ENCODE data around the gene NAB2. TPM values are rescaled to one million over a fixed set of nuclear protein-coding genes. Genes with fewer than 3 reads are reported as not detected.

The NAB2 gene
- polyA plus RNA-seq, 1 donor (not counting 4 experiments of a cell fraction or from before 2014, with no cell fraction given): 22.0 TPM

- TF ChIP-seq CTCF (optimal IDR thresholded peaks at IDR 0.05 in 1 of 3, IDR thresholded peaks at IDR 0.05 in 1 of 3, conservative IDR thresholded peaks at IDR 0.05 in 1 of 3; ENCODE audit: extremely low read depth in 1 of 3, insufficient read depth in 2 of 3, low read length in 3 of 3): no peak
- no peak for TF ChIP-seq EZH2 (IDR thresholded peaks at IDR 0.05; ENCODE audit: low read length)
- H3K27ac ChIP-seq (ENCODE audit: control insufficient read depth, insufficient read depth, low read length): peak overlapping the region; percentile 73
- DNase-seq (ENCODE audit: low read depth, low spot score) (peak; percentile 98), FAIRE-seq (peak; percentile 97)
- H4K20me1 ChIP-seq (ENCODE audit: control insufficient read depth, extremely low read depth, insufficient read depth, low read length): no peaks in the 10 kb centered on the region
- peaks cover 25 to 45% of the 10 kb centered on the region in 2 experiments for H3K36me3 ChIP-seq (ENCODE audit: control insufficient read depth in 2 of 2, extremely low read depth in 1 of 2, insufficient read depth in 2 of 2, low read length in 2 of 2)
- peaks cover 4% of the 10 kb centered on the region for H3K9me1 ChIP-seq (ENCODE audit: control insufficient read depth, extremely low read depth, insufficient read depth, low read length)
- no peaks in the 10 kb centered on the region for H3K9me3 ChIP-seq (ENCODE audit: control insufficient read depth, low read depth, low read length)
- dilution Hi-C loops (cut with MboI; ENCODE audit: extremely low pct_ligation_motif_present, low sequenced_read_pairs): no loop called here
- no peak overlapping the region for H3K4me3 ChIP-seq (ENCODE audit: control insufficient read depth in 2 of 3, extremely low read depth in 1 of 3, insufficient read depth in 2 of 3, low read depth in 1 of 3, low read length in 3 of 3)
- H3K9ac ChIP-seq (ENCODE audit: control insufficient read depth, extremely low read depth, insufficient read depth, low read length): peak overlapping the region; percentile 29
- peaks cover under 1% of the 10 kb centered on the region for H3K79me2 ChIP-seq (ENCODE audit: control insufficient read depth, insufficient read depth, low read length)
- H3K4me1 ChIP-seq (ENCODE audit: control insufficient read depth, extremely low read depth, insufficient read depth, low read length): peaks cover 35% of the 10 kb centered on the region
- H3K27me3 ChIP-seq (ENCODE audit: control insufficient read depth, extremely low read depth, insufficient read depth, low read length): no peaks in the 10 kb centered on the region
- peak overlapping the region; percentile 37 for H3K4me2 ChIP-seq (ENCODE audit: control insufficient read depth, extremely low read depth, insufficient read depth, low read depth, low read length)
- no peak overlapping the region for H2AFZ ChIP-seq (ENCODE audit: control insufficient read depth, low read length)
Observed at GRCh38 chr12:57096099-57096572, 7.2 kb downstream of the NAB2 start.

GRCh38 chr12:57096748-57097553 is 8.0 kb downstream of the NAB2 start:
- H3K27ac ChIP-seq (ENCODE audit: control insufficient read depth, insufficient read depth, low read length): peak overlapping the region; percentile 73
- no peaks in the 10 kb centered on the region for H3K79me2 ChIP-seq (ENCODE audit: control insufficient read depth, insufficient read depth, low read length)
- no peaks in the 10 kb centered on the region for H4K20me1 ChIP-seq (ENCODE audit: control insufficient read depth, extremely low read depth, insufficient read depth, low read length)
- H3K4me3 ChIP-seq (ENCODE audit: control insufficient read depth in 2 of 3, extremely low read depth in 1 of 3, insufficient read depth in 2 of 3, low read depth in 1 of 3, low read length in 3 of 3): no peak overlapping the region
- peak overlapping the region; percentile 20 for H3K4me2 ChIP-seq (ENCODE audit: control insufficient read depth, extremely low read depth, insufficient read depth, low read depth, low read length)
- no peak for FAIRE-seq
- no peak overlapping the region for H2AFZ ChIP-seq (ENCODE audit: control insufficient read depth, low read length)
- no peak for TF ChIP-seq CTCF (optimal IDR thresholded peaks at IDR 0.05 in 1 of 3, IDR thresholded peaks at IDR 0.05 in 1 of 3, conservative IDR thresholded peaks at IDR 0.05 in 1 of 3; ENCODE audit: extremely low read depth in 1 of 3, insufficient read depth in 2 of 3, low read length in 3 of 3)
- TF ChIP-seq EZH2 (IDR thresholded peaks at IDR 0.05; ENCODE audit: low read length): no peak
- dilution Hi-C loops (cut with MboI; ENCODE audit: extremely low pct_ligation_motif_present, low sequenced_read_pairs): no loop called here
- peaks cover 35% of the 10 kb centered on the region for H3K4me1 ChIP-seq (ENCODE audit: control insufficient read depth, extremely low read depth, insufficient read depth, low read length)
- no peak overlapping the region for H3K9ac ChIP-seq (ENCODE audit: control insufficient read depth, extremely low read depth, insufficient read depth, low read length)
- peaks cover 26 to 45% of the 10 kb centered on the region in 2 experiments for H3K36me3 ChIP-seq (ENCODE audit: control insufficient read depth in 2 of 2, extremely low read depth in 1 of 2, insufficient read depth in 2 of 2, low read length in 2 of 2)
- no peaks in the 10 kb centered on the region for H3K9me3 ChIP-seq (ENCODE audit: control insufficient read depth, low read depth, low read length)
- H3K27me3 ChIP-seq (ENCODE audit: control insufficient read depth, extremely low read depth, insufficient read depth, low read length): no peaks in the 10 kb centered on the region
- no peak for DNase-seq (ENCODE audit: low read depth, low spot score)
- H3K9me1 ChIP-seq (ENCODE audit: control insufficient read depth, extremely low read depth, insufficient read depth, low read length): peaks cover 4% of the 10 kb centered on the region

All from keratinocyte (primary cell).